Mesenchymal stem cell (in vitro differentiated cells and primary cell): ENCODE measurements around the gene SLC35G1.

Source experiments
- DNase-seq: peaks from one replicate; pipeline ENCODE4 v3.0.0-alpha.2; 2013
- H2AFZ ChIP-seq: one replicate; pipeline ENCODE4 v1.6.1; 2013; ENCODE audit warnings: low read depth, mild to moderate bottlenecking, control low read depth, inconsistent platforms, low read length, moderate library complexity
- H2AK5ac ChIP-seq: 2 replicates; pipeline ENCODE4 v1.6.1; 2013; ENCODE audit warnings: low read length, moderate library complexity, mild to moderate bottlenecking, inconsistent platforms; ENCODE audit not compliant: severe bottlenecking
- H2BK120ac ChIP-seq: one replicate; pipeline ENCODE4 v1.6.1; 2013; ENCODE audit warnings: low read depth, mild to moderate bottlenecking, inconsistent platforms, low read length, moderate library complexity
- H2BK12ac ChIP-seq, 2 experiments: one replicate each; pipeline ENCODE4 v1.6.1; 2013; ENCODE audit warnings: inconsistent platforms in 2 of 2, low read length in 2 of 2, mild to moderate bottlenecking in 2 of 2, moderate library complexity in 2 of 2, control low read depth in 1 of 2
- H2BK15ac ChIP-seq: one replicate; pipeline ENCODE4 v1.6.1; 2013; ENCODE audit warnings: mild to moderate bottlenecking, low read depth, inconsistent platforms; ENCODE audit not compliant: poor library complexity, severe bottlenecking
- H2BK5ac ChIP-seq: 2 replicates; pipeline ENCODE4 v1.6.1; 2013; ENCODE audit warnings: low read depth, mild to moderate bottlenecking, low read length, control low read depth, inconsistent platforms; ENCODE audit not compliant: poor library complexity, severe bottlenecking
- H3K14ac ChIP-seq, 2 experiments: one replicate each; pipeline ENCODE4 v1.6.1; 2013; ENCODE audit warnings: inconsistent platforms in 2 of 2, low read length in 2 of 2, control low read depth in 1 of 2, mild to moderate bottlenecking in 1 of 2, moderate library complexity in 1 of 2
- H3K18ac ChIP-seq, 2 experiments: one replicate each; pipeline ENCODE4 v1.6.1; 2013; ENCODE audit warnings: inconsistent platforms in 2 of 2, low read length in 2 of 2, control low read depth in 1 of 2, low read depth in 1 of 2, mild to moderate bottlenecking in 1 of 2
- H3K23ac ChIP-seq, 2 experiments: one replicate each; pipeline ENCODE4 v1.6.1; 2013; ENCODE audit warnings: inconsistent platforms in 2 of 2, low read length in 2 of 2, mild to moderate bottlenecking in 2 of 2, moderate library complexity in 2 of 2, control low read depth in 1 of 2
- H3K27ac ChIP-seq: 2 replicates; pipeline ENCODE4 v1.5.1; 2013; ENCODE audit warnings: mild to moderate bottlenecking, moderate library complexity, low read length, control low read depth, inconsistent platforms; ENCODE audit not compliant: poor library complexity, severe bottlenecking
- H3K27me3 ChIP-seq, 2 experiments: 2 replicates each; pipeline versions ENCODE4 v1.6.1 to v1.7.0; 2013; ENCODE audit warnings: low read length in 2 of 2, mild to moderate bottlenecking in 2 of 2, moderate library complexity in 2 of 2, control low read depth in 1 of 2, inconsistent platforms in 1 of 2; ENCODE audit not compliant: control insufficient read depth in 1 of 2, insufficient read depth in 1 of 2
- H3K36me3 ChIP-seq, 2 experiments: 2 replicates each; pipeline versions ENCODE4 v1.6.1 to v1.7.0; 2013; ENCODE audit warnings: low read length in 2 of 2, control low read depth in 1 of 2, inconsistent platforms in 1 of 2, low read depth in 1 of 2, mild to moderate bottlenecking in 1 of 2; ENCODE audit not compliant: insufficient read depth in 2 of 2, control insufficient read depth in 1 of 2
- H3K4ac ChIP-seq, 2 experiments: one replicate each; pipeline ENCODE4 v1.6.1; 2013; ENCODE audit warnings: inconsistent platforms in 2 of 2, low read length in 2 of 2, mild to moderate bottlenecking in 2 of 2, moderate library complexity in 2 of 2, control low read depth in 1 of 2, low read depth in 1 of 2
- H3K4me1 ChIP-seq: 2 replicates; pipeline ENCODE4 v1.6.1; 2013; ENCODE audit warnings: low read depth, low read length, control low read depth; ENCODE audit not compliant: control insufficient read depth, insufficient read depth
- H3K4me2 ChIP-seq: 2 replicates; pipeline ENCODE4 v1.6.1; 2013; ENCODE audit warnings: low read length, mild to moderate bottlenecking, inconsistent platforms; ENCODE audit not compliant: poor library complexity, severe bottlenecking
- H3K4me3 ChIP-seq, 2 experiments: 2 replicates each; pipeline versions ENCODE4 v1.5.1 to v1.7.0; 2013; ENCODE audit warnings: low read length in 2 of 2, mild to moderate bottlenecking in 2 of 2, control low read depth in 1 of 2, low read depth in 1 of 2; ENCODE audit not compliant: insufficient read depth in 1 of 2
- H3K79me1 ChIP-seq: replicated peaks from 2 replicates; pipeline ENCODE4 v1.6.1; 2013; ENCODE audit warnings: mild to moderate bottlenecking, control low read depth, low read length, inconsistent platforms; ENCODE audit not compliant: poor library complexity, severe bottlenecking
- H3K9ac ChIP-seq: 2 replicates; pipeline ENCODE4 v1.7.0; 2013; ENCODE audit warnings: mild to moderate bottlenecking, low read length, moderate library complexity
- H3K9me3 ChIP-seq: 2 replicates; pipeline ENCODE4 v1.7.0; 2013; ENCODE audit warnings: mild to moderate bottlenecking, low read length; ENCODE audit not compliant: control insufficient read depth
- H4K8ac ChIP-seq: one replicate; pipeline ENCODE4 v1.6.1; 2013; ENCODE audit warnings: inconsistent platforms, mild to moderate bottlenecking, low read length, moderate library complexity
- H4K91ac ChIP-seq: one replicate; pipeline ENCODE4 v1.6.1; 2013; ENCODE audit warnings: mild to moderate bottlenecking, low read length, inconsistent platforms
- WGBS: methylation state at CpG from one replicate; pipeline ENCODE4 v1.1.7; 2013; ENCODE audit warnings: mixed read lengths; 5-methylcytosine and 5-hydroxymethylcytosine counted together

Gene SLC35G1

DNA sequence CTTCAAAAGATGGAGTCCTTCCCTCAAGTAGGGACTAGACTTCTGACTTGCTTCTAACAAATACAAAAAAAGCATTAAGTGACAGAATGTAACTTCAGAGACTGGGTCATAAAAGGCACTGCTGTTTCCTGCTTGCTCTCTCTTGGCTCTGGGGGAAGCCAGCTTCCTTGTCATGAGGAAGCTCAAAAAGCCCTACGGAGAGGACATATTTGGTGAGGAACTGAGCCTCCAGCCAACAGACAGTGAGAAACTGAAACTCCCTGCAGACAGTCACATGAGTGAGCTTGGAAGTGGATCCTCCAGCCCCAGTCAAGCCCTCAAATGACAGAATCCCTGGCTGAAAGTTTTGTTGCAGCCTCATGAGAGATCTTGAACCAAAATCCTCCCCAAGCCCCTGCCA is 26.3 kb upstream of the SLC35G1 start:
- H3K23ac ChIP-seq: no peak overlapping the region
- H3K4me2 ChIP-seq: no peak overlapping the region
- no peak overlapping the region for H3K27ac ChIP-seq
- H3K14ac ChIP-seq: no peak overlapping the region
- no peaks in the 10 kb centered on the region for H3K4me1 ChIP-seq
- H3K27me3 ChIP-seq: peaks cover 9 to 48% of the 10 kb centered on the region in 2 experiments
- no peak overlapping the region for H3K9ac ChIP-seq
- WGBS: 86% methylated on average over 1 of the region's 1 CpG
- H3K36me3 ChIP-seq: no peaks in the 10 kb centered on the region
- no peak overlapping the region for H2AK5ac ChIP-seq
- H2AFZ ChIP-seq: no peak overlapping the region
- H2BK15ac ChIP-seq: no peak overlapping the region
- no peak overlapping the region for H3K4me3 ChIP-seq
- no peak overlapping the region for H2BK5ac ChIP-seq
- H4K8ac ChIP-seq: no peak overlapping the region
- H3K79me1 ChIP-seq: no peaks in the 10 kb centered on the region
- H3K18ac ChIP-seq: no peak overlapping the region
- no peaks in the 10 kb centered on the region for H3K9me3 ChIP-seq
- H3K4ac ChIP-seq: no peak overlapping the region
- no peak overlapping the region for H4K91ac ChIP-seq
- no peak for DNase-seq
- no peak overlapping the region for H2BK12ac ChIP-seq
- H2BK120ac ChIP-seq: no peak overlapping the region

- H4K8ac ChIP-seq: no peak overlapping the region
- 95% methylated on average over 2 of the region's 2 CpGs for WGBS
Observed at GRCh38 chr10:93871671-93872204, 22.0 kb upstream of the SLC35G1 start.

GRCh38 chr10:93872375-93873158 is 21.2 kb upstream of the SLC35G1 start:
- H4K8ac ChIP-seq: no peak overlapping the region
- no peak overlapping the region for H3K4me2 ChIP-seq
- no peaks in the 10 kb centered on the region for H3K36me3 ChIP-seq
- peak overlapping the region; percentile 22 for H2AK5ac ChIP-seq
- H3K9ac ChIP-seq: no peak overlapping the region
- no peaks in the 10 kb centered on the region for H3K79me1 ChIP-seq
- WGBS: 100% methylated on average over 2 of the region's 2 CpGs
- no peak overlapping the region for H3K14ac ChIP-seq
- no peak overlapping the region for H3K27ac ChIP-seq
- no peak for DNase-seq
- no peak overlapping the region for H2BK15ac ChIP-seq
- H3K4me3 ChIP-seq: no peak overlapping the region
- H2BK5ac ChIP-seq: no peak overlapping the region
- no peak overlapping the region for H4K91ac ChIP-seq
- peak overlapping the region in 1 of 2 experiments; percentile 34 for H2BK12ac ChIP-seq
- peak overlapping the region; percentile 39 to 85 for H3K4ac ChIP-seq
- H2AFZ ChIP-seq: no peak overlapping the region
- H3K18ac ChIP-seq: no peak overlapping the region
- H3K4me1 ChIP-seq: peaks cover 5% of the 10 kb centered on the region
- peaks cover 0 to 17% of the 10 kb centered on the region in 2 experiments for H3K27me3 ChIP-seq
- H3K9me3 ChIP-seq: no peaks in the 10 kb centered on the region
- H2BK120ac ChIP-seq: no peak overlapping the region
- no peak overlapping the region for H3K23ac ChIP-seq

More at GRCh38 chr10:93871671-93872204, 22.0 kb upstream of the SLC35G1 start:
- H2BK5ac ChIP-seq: no peak overlapping the region
- H2BK15ac ChIP-seq: no peak overlapping the region
- no peak overlapping the region for H3K4me2 ChIP-seq
- no peaks in the 10 kb centered on the region for H3K9me3 ChIP-seq
- peak overlapping the region in 1 of 2 experiments; percentile 3 for H3K18ac ChIP-seq
- H3K4me3 ChIP-seq: no peak overlapping the region
- H2BK12ac ChIP-seq: peak overlapping the region in 1 of 2 experiments; percentile 63
- peaks cover 0 to 24% of the 10 kb centered on the region in 2 experiments for H3K27me3 ChIP-seq
- H3K4me1 ChIP-seq: peaks cover 5% of the 10 kb centered on the region
- no peak overlapping the region for H2AK5ac ChIP-seq
- no peaks in the 10 kb centered on the region for H3K79me1 ChIP-seq
- H3K36me3 ChIP-seq: no peaks in the 10 kb centered on the region
- H3K9ac ChIP-seq: no peak overlapping the region
- no peak overlapping the region for H2AFZ ChIP-seq
- no peak overlapping the region for H3K14ac ChIP-seq
- no peak overlapping the region for H4K91ac ChIP-seq
- DNase-seq: no peak
- no peak overlapping the region for H3K23ac ChIP-seq
- no peak overlapping the region for H2BK120ac ChIP-seq
- H3K4ac ChIP-seq: no peak overlapping the region
- no peak overlapping the region for H3K27ac ChIP-seq

DNA sequence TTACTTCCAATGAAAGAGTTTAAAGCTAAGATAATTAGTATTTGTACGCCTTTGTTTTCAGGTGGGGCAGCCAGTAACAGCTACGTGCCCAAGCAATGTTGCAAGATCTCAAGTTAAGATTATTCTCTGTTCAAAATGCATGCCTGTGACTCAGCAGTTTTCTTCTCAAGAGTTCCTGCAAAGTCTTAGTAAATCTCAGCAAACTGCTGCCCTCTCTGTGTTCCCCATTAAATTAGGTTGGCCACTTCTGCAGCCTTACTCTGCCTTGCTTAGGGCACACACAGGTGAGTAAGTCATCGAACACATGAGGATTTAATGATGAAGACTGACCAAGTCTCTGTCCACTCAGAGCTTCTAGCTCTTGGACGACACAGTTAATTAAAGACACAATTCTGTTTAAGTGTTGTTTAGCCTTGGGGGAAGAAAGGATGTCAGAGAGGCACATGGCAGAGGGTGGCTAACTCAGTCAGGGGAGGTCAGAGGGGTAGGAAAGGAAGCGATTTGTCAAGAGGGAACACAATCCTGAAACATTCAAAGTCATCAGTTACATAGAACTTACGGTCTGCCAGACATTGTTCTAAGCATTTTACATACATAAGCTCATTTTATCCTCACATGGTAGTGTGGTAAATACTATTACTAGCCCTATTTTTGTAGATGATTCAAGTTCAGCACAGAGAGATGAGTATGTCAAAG is 20.2 kb upstream of the SLC35G1 start:
- H3K4me2 ChIP-seq: no peak overlapping the region
- no peak overlapping the region for H4K91ac ChIP-seq
- peak overlapping the region; percentile 16 for H3K9ac ChIP-seq
- no peak overlapping the region for H2AK5ac ChIP-seq
- no peak overlapping the region for H3K23ac ChIP-seq
- peaks cover 0 to 9% of the 10 kb centered on the region in 2 experiments for H3K27me3 ChIP-seq
- H4K8ac ChIP-seq: peak overlapping the region; percentile 29
- peak overlapping the region; percentile 74 for H2AFZ ChIP-seq
- H3K14ac ChIP-seq: peak overlapping the region in 1 of 2 experiments; percentile 28
- no peaks in the 10 kb centered on the region for H3K9me3 ChIP-seq
- peak overlapping the region; percentile 53 for H2BK5ac ChIP-seq
- no peak overlapping the region for H3K27ac ChIP-seq
- no peak overlapping the region for H2BK120ac ChIP-seq
- H3K4ac ChIP-seq: peak overlapping the region in 1 of 2 experiments; percentile 88
- H3K4me3 ChIP-seq: no peak overlapping the region
- H3K18ac ChIP-seq: peak overlapping the region in 1 of 2 experiments; percentile 68
- no peaks in the 10 kb centered on the region for H3K79me1 ChIP-seq
- H2BK15ac ChIP-seq: no peak overlapping the region
- 66% methylated on average over 4 of the region's 6 CpGs for WGBS
- peak overlapping the region in 1 of 2 experiments; percentile 92 for H2BK12ac ChIP-seq
- H3K36me3 ChIP-seq: no peaks in the 10 kb centered on the region
- H3K4me1 ChIP-seq: peaks cover 5% of the 10 kb centered on the region
- DNase-seq: peak; percentile 75
